22Rv1 (cell line): Measurements from ENCODE around the gene IFNAR1.

ENCODE experiments used
- H3K27ac ChIP-seq: fragments of 450-650 bp; 2 replicates; pipeline ENCODE4 v1.5.1; 2017
- CTCF ChIP-seq: fragments of 450-650 bp; IDR thresholded peaks from 2 replicates; pipeline ENCODE4 v1.5.1; 2017; ENCODE audit warnings: mild to moderate bottlenecking
- ZFX ChIP-seq: fragments of 450-650 bp; IDR thresholded peaks from 2 replicates; pipeline ENCODE4 v1.6.1; 2017; ENCODE audit warnings: antibody characterized with exemption, borderline replicate concordance

The IFNAR1 gene

DNA sequence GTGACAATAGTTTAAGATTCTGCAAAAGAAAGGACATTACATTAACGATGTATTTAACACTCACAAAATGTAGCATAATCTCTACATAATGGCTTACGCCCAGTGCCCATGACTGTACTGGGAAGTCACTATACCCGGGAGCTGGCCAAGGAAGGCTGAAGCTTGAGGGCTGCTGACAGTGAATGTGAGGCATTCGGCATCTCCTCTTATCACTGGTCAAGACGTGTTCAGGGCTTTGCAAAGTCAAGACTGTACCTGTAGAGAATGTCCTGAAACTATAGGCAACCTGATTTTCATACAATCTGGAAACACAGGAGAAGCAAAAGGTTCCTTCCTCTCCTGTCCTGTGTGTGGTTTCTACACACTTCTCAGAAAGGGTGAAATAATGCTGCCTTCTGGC is 65.7 kb downstream of the IFNAR1 start:
- TF ChIP-seq ZFX (no peak), CTCF (no peak)
- H3K27ac ChIP-seq, result no peak overlapping the region

DNA sequence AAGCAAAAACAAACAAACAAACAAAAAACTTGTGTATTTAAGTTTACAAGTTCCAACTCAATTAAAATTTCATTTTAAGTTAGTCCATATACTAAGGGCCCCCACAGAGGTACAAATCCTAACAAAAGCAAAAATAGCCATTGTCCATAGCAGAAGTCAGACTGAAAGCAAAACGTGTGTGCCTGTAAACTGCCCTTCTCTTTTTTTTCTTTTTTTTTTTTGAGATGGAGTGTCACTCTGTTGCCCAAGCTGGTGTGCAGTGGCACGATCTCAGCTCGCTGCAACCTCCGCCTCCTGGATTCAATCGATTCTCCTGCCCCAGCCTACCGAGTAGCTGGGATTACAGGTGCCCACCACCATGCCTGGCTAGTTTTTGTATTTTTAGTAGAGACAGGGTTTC is 66.9 kb downstream of the IFNAR1 start:
- TF ChIP-seq CTCF, result no peak
- TF ChIP-seq ZFX, result no peak
- no peak overlapping the region for H3K27ac ChIP-seq

- no peak for TF ChIP-seq CTCF
- no peak for TF ChIP-seq ZFX
- no peak overlapping the region for H3K27ac ChIP-seq
Observed at GRCh38 chr21:33392284-33392985, 67.7 kb downstream of the IFNAR1 start.

DNA sequence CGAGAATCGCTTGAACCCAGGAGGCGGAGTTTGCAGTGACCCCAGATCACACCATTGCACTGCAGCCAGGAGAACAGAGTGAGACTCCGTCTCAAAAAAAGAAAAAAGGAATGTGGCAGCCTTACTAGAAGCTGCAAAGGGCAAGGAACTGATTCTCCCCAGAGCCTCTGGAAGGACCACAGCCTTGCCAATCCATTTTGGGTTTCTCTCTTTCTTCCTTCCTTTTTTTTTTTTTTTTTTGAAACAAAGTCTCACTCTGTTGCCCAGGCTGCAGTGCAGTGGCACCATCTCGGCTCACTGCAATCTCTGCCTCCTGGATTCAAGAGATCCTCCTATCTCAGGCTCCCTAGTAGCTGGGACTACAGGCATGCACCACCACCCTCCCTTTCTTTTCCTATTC is 68.6 kb downstream of the IFNAR1 start:
- H3K27ac ChIP-seq, result no peak overlapping the region
- TF ChIP-seq CTCF (no peak), ZFX (no peak)

GRCh38 chr21:33394260-33394659 is 69.5 kb downstream of the IFNAR1 start:
- H3K27ac ChIP-seq, result no peak overlapping the region
- TF ChIP-seq CTCF (no peak), ZFX (no peak)

- H3K27ac ChIP-seq, result no peak overlapping the region
- TF ChIP-seq CTCF (no peak), ZFX (no peak)
Observed at GRCh38 chr21:33395891-33396331, 71.1 kb downstream of the IFNAR1 start.

DNA sequence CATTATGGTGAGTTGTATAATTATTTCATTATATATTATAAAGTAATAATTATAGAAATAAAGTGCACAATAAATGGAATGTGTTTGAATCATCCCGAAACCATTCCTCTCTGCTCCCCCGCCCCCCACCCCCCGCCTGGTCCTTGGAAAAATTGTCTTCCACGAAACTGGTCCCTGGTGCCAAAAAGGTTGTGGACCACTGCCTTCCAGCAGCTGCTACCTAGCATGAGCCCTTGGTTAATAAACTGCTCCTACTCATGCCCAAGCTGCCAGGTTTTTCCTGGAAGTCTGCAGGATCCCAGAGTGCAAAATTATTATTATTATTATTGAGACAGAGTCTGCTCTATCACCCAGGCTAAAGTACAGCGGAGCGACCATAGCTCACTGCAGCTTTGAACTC is 71.7 kb downstream of the IFNAR1 start:
- TF ChIP-seq CTCF, result no peak
- no peak for TF ChIP-seq ZFX
- no peak overlapping the region for H3K27ac ChIP-seq
